SKM-1 (cell line): ENCODE measurements around the gene EGFL7.

ENCODE experiments used
- DNase-seq: peaks from one replicate; lab custom pipeline; 2025; ENCODE audit not compliant: unreplicated experiment; lab: John Stamatoyannopoulos, UW

Gene EGFL7

DNA sequence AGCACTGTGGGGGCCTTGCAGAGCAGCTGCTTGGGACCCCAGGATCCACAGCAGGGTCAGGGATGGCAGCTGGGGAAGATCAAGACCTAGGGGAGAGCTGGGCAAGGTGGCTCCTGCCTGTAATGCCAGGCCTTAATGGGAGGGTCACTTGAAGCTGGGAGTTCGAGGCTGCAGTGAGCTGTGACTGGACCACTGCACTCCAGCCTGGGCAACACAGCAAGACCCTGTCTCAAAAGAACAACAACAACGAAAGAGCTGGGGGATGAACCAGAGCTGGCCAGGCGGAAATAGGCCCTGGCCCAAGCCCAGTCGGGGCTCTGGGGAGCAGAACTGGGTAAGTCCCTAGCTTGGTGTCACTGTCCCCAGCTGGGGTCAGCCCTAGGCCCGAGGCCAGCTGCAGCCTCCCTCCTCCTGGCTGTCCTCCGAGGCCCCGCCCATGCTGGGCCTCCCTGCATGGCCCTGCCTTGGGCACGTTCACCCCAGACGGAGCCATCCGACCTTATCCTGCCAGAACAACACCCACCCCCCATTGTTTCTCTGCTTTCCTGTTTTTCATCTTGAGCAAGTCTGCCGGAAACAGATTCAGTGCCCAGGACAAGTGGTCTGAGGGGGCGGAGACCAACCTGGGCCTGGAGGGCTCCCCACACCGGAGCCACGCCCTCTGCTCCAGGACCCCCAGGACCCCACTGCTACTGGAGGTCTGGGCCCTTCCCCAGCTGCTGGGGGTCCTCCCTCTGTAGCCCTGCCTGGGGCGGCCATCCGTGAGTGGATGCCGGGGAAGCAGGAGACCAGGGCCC is 51.6 kb downstream of the EGFL7 start:
- no peak for DNase-seq

DNA sequence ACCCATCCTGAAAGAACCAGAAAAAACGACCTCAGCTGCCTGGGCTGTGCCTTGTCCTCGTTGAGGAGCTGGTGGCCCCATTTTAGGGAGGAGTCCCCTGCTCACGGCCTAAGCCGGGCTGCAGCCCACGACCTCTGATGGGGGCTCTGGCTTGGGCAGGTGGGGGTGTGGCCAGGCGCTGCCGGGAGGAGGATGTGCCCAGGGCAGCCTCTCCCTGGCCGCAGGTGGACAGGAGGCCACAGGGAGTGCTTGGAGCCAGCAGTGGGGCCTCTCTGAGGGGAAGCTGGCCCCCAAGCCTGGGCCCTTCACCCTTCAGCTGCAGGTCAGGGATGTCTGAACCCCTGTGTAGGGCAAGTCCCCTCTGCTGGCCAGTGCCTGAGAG is 52.2 kb downstream of the EGFL7 start:
- DNase-seq, result no peak

DNA sequence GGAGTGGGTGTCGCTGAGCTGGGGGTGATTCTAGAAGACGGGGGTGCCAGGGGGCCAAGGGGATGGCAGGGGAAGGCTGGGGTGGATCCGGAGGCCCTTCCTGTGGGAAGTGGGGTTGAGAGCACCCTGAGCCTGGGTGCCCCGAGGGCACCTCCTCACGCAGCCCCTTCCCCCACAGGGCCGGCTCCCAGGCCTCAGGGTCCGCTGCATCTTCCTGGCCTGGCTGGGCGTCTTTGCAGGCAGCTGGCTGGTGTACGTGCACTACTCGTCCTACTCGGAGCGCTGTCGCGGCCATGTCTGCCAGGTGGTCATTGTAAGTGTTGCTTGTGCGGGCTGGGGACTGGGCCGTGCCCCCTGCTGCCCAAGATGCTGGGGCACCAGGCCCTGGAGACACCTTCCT is 54.7 kb downstream of the EGFL7 start:
- DNase-seq, result no peak

DNA sequence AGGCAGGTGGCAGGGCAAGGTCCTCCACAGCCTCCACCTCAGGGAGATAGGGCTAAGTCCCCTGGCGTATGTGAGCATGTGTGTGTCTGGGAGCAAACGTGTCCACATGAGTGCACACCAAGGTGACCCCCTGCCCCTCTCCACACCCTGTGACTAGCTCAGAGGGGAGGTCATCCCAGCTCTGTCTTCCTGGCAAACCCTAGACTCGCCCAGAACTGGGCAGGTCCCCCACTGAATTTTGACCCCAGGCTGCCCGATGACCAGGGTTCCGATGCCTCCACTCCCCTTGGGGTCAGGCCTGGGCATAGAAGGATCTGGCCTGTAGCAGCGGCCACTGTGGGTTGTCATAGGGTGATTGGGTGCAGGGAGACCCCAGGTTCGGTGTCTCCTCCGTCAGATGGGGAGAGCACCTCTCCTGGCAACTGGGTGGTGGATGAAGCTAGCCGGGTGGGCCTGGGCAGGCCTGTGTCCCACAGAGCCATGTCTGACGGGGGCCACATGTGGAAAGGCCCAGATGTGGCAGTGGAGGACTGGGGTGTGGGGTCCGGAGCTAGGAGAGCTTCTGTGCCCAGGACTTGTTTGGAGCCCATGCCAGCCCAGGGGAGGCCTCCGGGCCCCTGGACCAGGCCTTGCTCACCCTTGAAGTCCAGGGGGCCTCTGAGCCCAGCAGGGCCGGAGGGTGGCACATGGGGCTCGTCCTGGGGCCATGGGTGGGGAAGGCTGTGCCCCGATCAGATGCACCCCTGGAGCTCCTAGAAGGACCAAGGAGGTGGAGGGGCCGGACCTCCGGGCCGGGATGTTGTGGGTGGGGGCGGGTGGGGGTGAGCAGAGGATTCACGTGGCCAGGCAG is 55.9 kb downstream of the EGFL7 start:
- no peak for DNase-seq

DNA sequence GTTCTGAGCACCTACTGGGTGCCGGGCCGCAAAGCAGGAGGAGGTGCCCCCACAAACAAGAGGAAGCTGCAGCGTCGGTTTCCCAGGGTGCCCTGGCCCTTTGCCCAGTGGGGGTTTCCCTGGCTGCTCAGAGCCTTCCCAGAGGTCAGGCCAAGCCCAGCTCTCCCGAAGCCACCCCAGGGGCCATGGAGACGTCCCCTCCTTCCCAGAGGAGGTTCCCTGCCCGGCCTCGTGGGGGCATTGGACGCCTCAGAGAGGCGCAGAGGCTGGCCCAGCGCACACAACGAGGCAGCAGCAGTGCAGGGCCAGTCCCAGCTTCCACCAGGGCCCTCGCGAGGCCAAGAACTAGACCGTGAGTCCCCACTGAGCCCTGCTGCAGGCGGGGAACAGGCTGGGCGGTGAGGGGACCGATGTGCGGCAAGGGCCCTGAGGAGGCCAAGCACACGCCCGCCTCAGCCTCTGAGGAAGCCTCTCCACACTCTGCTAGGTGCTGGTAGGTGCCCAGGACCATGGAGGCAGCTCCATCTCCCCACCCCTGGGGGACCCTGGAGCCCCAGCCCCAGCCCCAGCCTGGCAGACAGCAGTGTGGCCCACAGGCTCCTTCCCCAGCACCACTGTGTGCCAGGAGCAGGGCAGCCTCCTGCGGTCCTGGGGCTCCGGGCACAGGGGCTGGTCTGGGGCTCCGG is 56.6 kb downstream of the EGFL7 start:
- no peak for DNase-seq

DNA sequence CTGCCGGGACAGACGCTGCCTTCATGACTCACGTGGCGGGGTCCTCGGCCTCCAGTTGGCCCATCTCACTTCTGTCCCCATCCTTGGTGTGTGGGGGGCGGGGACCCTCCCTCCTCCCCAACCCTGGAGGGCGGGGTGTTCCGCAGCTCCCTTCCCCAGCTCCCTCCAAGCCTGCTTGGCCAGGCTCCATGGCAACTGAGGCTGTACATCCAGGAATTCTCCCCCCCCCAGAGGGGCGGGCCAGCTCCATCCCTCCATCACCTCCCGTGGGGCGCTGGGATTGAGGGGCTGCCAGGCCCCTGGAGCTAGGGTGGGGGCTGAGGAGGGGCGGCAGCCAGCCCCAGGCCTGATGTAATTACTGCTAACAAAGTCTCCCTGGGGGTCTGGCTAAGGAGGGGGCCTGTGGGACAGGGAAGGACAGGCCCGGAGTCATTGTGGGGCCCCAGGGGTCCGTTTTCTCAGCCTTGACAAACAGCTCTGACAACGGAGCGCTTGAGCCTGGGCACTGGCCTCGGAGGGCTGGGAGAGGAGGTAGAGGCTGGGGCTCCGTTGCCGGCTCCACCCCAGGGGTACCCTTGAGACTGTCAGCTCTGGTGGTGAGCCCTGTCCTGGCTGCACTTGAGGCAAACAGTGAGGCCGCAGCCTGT is 57.7 kb downstream of the EGFL7 start:
- no peak for DNase-seq

DNA sequence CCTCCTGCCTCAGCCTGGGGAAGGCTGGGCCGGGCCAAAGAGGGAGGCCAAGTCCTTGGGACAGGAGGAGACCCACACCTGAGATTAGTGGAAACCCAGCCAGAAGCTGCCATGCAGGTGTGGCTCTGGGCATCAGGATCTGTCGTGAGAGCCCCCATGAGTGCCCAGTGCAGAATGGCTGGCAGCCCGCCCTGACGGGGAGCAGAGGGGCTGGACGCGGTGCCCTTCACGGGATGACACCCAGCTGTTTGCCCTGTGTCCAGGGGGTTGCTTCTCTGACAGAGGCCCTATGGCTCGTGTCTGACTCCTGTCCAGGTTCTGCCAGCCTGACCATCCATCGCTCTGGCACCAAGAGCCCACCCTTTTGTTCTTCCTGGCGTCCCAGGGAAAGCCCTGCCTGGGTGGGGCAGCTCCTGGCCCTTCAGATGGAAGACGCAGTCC is 58.2 kb downstream of the EGFL7 start:
- no peak for DNase-seq

DNA sequence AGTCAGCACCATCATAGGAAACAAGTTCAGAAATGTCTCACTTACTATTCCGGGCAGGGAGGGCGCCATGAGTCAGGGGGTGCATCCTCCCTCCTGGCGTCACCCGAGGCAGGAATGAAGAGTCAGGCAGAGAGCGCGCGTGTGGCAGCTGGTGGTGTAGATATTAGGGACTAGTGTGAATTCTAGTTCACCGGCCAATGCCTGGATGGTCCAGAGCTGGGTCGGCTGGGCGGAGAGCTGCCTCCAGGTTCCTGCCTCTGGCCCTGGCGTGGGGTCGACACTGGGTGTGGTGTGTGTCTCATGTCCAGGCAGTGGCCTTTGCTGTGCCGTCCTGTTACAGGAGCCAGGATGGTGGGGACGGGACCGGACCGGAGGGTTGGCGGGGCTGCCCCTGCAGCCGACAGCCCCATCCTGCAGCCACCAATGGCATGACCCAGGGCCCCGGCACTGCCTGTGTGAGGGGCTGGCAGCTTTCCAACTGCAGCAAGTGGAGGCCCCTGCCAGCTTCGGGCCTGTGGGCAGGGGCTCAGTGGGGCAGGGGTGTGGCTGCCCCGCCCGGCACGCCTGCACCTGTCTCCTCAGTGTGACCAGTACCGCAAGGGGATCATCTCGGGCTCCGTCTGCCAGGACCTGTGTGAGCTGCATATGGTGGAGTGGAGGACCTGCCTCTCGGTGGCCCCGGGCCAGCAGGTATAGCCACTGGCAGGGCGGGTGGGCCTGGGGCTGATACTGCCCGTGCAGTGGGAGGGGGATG is 58.8 kb downstream of the EGFL7 start:
- no peak for DNase-seq
